H9 (cell line): Measurements from ENCODE around the gene APOA4. TPM values are rescaled to one million over a fixed set of nuclear protein-coding genes. Genes with fewer than 3 reads are reported as not detected.

Experiments used
- DNase-seq: peaks from one replicate; pipeline ENCODE4 v3.0.0-alpha.2; 2017
- H2AFZ ChIP-seq: one replicate; pipeline ENCODE4 v1.6.1; 2013; ENCODE audit warnings: mild to moderate bottlenecking, low read length, control low read depth, moderate library complexity
- H2AK5ac ChIP-seq: 2 replicates; pipeline ENCODE4 v1.6.1; 2013; ENCODE audit warnings: low read length, control low read depth, mixed read lengths; ENCODE audit not compliant: insufficient read length
- H2BK120ac ChIP-seq: one replicate; pipeline ENCODE4 v1.6.1; 2013; ENCODE audit warnings: low read depth, mild to moderate bottlenecking, low read length, control low read depth, inconsistent platforms; ENCODE audit not compliant: poor library complexity, severe bottlenecking
- H2BK12ac ChIP-seq: 2 replicates; pipeline ENCODE4 v1.6.1; 2013; ENCODE audit warnings: low read length, control low read depth, mixed read lengths, low read depth; ENCODE audit not compliant: insufficient read length
- H2BK15ac ChIP-seq: 2 replicates; pipeline ENCODE4 v1.6.1; 2013; ENCODE audit warnings: low read depth, low read length, control low read depth
- H2BK20ac ChIP-seq: one replicate; pipeline ENCODE4 v1.6.1; 2013; ENCODE audit warnings: low read depth, mild to moderate bottlenecking, low read length, control low read depth, inconsistent platforms; ENCODE audit not compliant: poor library complexity, severe bottlenecking
- H2BK5ac ChIP-seq: 2 replicates; pipeline ENCODE4 v1.6.1; 2013; ENCODE audit warnings: low read length, control low read depth, mixed read lengths; ENCODE audit not compliant: insufficient read length
- H3K14ac ChIP-seq: 2 replicates; pipeline ENCODE4 v1.6.1; 2013; ENCODE audit warnings: low read length, control low read depth; ENCODE audit not compliant: insufficient read depth
- H3K18ac ChIP-seq: 2 replicates; pipeline ENCODE4 v1.6.1; 2013; ENCODE audit warnings: low read depth, mild to moderate bottlenecking, mixed read lengths, low read length, control low read depth; ENCODE audit not compliant: insufficient read length
- H3K23ac ChIP-seq: 2 replicates; pipeline ENCODE4 v1.6.1; 2013; ENCODE audit warnings: low read length, control low read depth, mixed read lengths, low read depth; ENCODE audit not compliant: insufficient read length
- H3K23me2 ChIP-seq: 2 replicates; pipeline ENCODE4 v1.6.1; 2013; ENCODE audit warnings: low read depth, mild to moderate bottlenecking, mixed read lengths, low read length, control low read depth; ENCODE audit not compliant: insufficient read length, poor library complexity, severe bottlenecking
- H3K27ac ChIP-seq: 2 replicates; pipeline ENCODE4 v1.5.1; 2013; ENCODE audit warnings: low read length, control low read depth, mixed read lengths, low read depth; ENCODE audit not compliant: insufficient read length
- H3K27me3 ChIP-seq: 2 replicates; pipeline ENCODE4 v1.6.1; 2013; ENCODE audit warnings: low read length, control low read depth, inconsistent platforms; ENCODE audit not compliant: insufficient read depth
- H3K4ac ChIP-seq: 2 replicates; pipeline ENCODE4 v1.6.1; 2013; ENCODE audit warnings: low read depth, mild to moderate bottlenecking, control low read depth, inconsistent platforms, low read length, moderate library complexity
- H3K4me1 ChIP-seq: 2 replicates; pipeline ENCODE4 v1.6.1; 2013; ENCODE audit warnings: low read length, control low read depth, inconsistent platforms; ENCODE audit not compliant: insufficient read depth
- H3K4me2 ChIP-seq: 2 replicates; pipeline ENCODE4 v1.6.1; 2013; ENCODE audit warnings: low read length, control low read depth, mixed read lengths; ENCODE audit not compliant: insufficient read length, insufficient read depth
- H3K56ac ChIP-seq: 2 replicates; pipeline ENCODE4 v1.6.1; 2013; ENCODE audit warnings: low read depth, mild to moderate bottlenecking, mixed read lengths, low read length, control low read depth; ENCODE audit not compliant: insufficient read length
- H3K79me1 ChIP-seq: 2 replicates; pipeline ENCODE4 v1.6.1; 2013; ENCODE audit warnings: low read depth, mild to moderate bottlenecking, moderate library complexity, low read length, control low read depth, inconsistent platforms; ENCODE audit not compliant: insufficient read depth, poor library complexity, severe bottlenecking
- H3K79me2 ChIP-seq: 2 replicates; pipeline ENCODE4 v1.6.1; 2013; ENCODE audit warnings: low read length, control low read depth, inconsistent platforms; ENCODE audit not compliant: insufficient read depth
- H3K9ac ChIP-seq: 2 replicates; pipeline ENCODE4 v1.6.1; 2013; ENCODE audit warnings: low read length, control low read depth, mixed read lengths; ENCODE audit not compliant: insufficient read length; ENCODE audit errors: extremely low read depth
- H3K9me3 ChIP-seq: one replicate; pipeline ENCODE4 v1.6.1; 2013; ENCODE audit warnings: low read depth, low read length, inconsistent platforms; ENCODE audit not compliant: control insufficient read depth
- H3T11ph ChIP-seq: one replicate; pipeline ENCODE4 v1.6.1; 2013; ENCODE audit warnings: mild to moderate bottlenecking, low read length, control low read depth, inconsistent platforms
- H4K20me1 ChIP-seq: one replicate; pipeline ENCODE4 v1.6.1; 2013; ENCODE audit not compliant: control insufficient read depth, insufficient read length, insufficient read depth
- H4K5ac ChIP-seq: 2 replicates; pipeline ENCODE4 v1.6.1; 2013; ENCODE audit warnings: low read depth, mild to moderate bottlenecking, mixed read lengths, low read length, control low read depth; ENCODE audit not compliant: insufficient read length
- H4K8ac ChIP-seq: replicated peaks from 2 replicates; pipeline ENCODE4 v1.6.1; 2013; ENCODE audit warnings: low read length, control low read depth, mixed read lengths, low read depth; ENCODE audit not compliant: insufficient read length
- H4K91ac ChIP-seq: 2 replicates; pipeline ENCODE4 v1.6.1; 2013; ENCODE audit warnings: low read depth, mild to moderate bottlenecking, moderate library complexity, mixed read lengths, low read length, control low read depth; ENCODE audit not compliant: insufficient read length
- H3K27ac Mint-ChIP-seq, 3 experiments: 2 replicates in 2 of 3; 3 replicates in 1 of 3; pipeline ENCODE4 v1.8.0; 2020 to 2021; ENCODE audit warnings: mixed read lengths in 3 of 3, mild to moderate bottlenecking in 1 of 3, moderate library complexity in 1 of 3
- H3K27me3 Mint-ChIP-seq: 2 replicates; pipeline ENCODE4 v1.8.0; 2021; ENCODE audit warnings: low read depth, mild to moderate bottlenecking, moderate library complexity, mixed read lengths
- H3K36me3 Mint-ChIP-seq, 3 experiments: 2 replicates in 2 of 3; 3 replicates in 1 of 3; pipeline ENCODE4 v1.8.0; 2020 to 2021; ENCODE audit warnings: low read depth in 3 of 3, mixed read lengths in 3 of 3; ENCODE audit not compliant: insufficient read depth in 1 of 3
- H3K4me1 Mint-ChIP-seq, 2 experiments: 2 replicates each; pipeline ENCODE4 v1.8.0; 2020; ENCODE audit warnings: mixed read lengths in 2 of 2
- H3K4me3 Mint-ChIP-seq, 2 experiments: 2 replicates in 1 of 2; 3 replicates in 1 of 2; pipeline ENCODE4 v1.8.0; 2020 to 2021; ENCODE audit warnings: mild to moderate bottlenecking in 2 of 2, mixed read lengths in 2 of 2, moderate library complexity in 1 of 2
- H3K9me3 Mint-ChIP-seq, 2 experiments: 2 replicates in 1 of 2; 3 replicates in 1 of 2; pipeline ENCODE4 v1.8.0; 2020; ENCODE audit warnings: mild to moderate bottlenecking in 2 of 2, mixed read lengths in 2 of 2, moderate library complexity in 1 of 2
- WGBS: extraction: QIAGEN DNeasy Blood & Tissue Kit; methylation state at CpG from one replicate; pipeline ENCODE4 v1.1.7; 2013; ENCODE audit warnings: missing lambda C conversion rate, low lambda C conversion rate, mixed read lengths; ENCODE audit not compliant: insufficient read length; ENCODE audit errors: extremely low coverage; 5-methylcytosine and 5-hydroxymethylcytosine counted together
- total RNA-seq: library from RNA; stranded (reverse); gene quantifications from 2 replicates; pipeline ENCODE4 v1.2.1, GENCODE V29; 2021
- TF ChIP-seq, protein P1 (sequence below): fragments of 200-600 bp; sonication (generic); conservative IDR thresholded peaks from 3 replicates; pipeline ENCODE4 v1.8.0; 2021; ENCODE audit warnings: antibody characterized with exemption, mild to moderate bottlenecking

Gene APOA4
- total RNA-seq, 1 experiment from 2014 or later: not detected

DNA sequence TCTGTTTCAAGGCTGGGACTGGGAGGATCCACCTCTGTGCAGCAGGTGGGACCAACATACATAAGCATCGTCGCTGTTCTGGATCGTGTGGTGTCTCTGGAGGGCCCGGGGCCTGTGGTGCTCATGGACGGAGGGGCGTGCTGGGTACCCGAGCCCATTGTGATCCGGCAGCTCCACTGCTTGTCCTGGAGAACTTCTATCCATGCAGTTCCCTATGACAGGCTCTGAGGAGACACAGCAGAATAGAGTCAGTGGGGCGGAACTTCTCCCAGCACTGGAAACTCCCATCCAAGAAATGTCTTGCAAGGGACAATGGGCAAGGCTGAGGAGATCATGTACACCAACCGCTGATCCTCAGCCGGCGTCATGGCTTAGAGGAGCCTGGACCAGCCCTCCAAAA lies 26.0 kb upstream of the APOA4 start:
- Mint-ChIP-seq H3K36me3 (peaks cover 10 to 42% (median 42%) of the 10 kb centered on the region in 3 experiments; a peak in 6 of 7 replicates), H3K4me3 (no peak overlapping the region), H3K27ac (no peak overlapping the region), H3K9me3 (no peaks in the 10 kb centered on the region), H3K27me3 (no peaks in the 10 kb centered on the region), H3K4me1 (no peaks in the 10 kb centered on the region)
- H2BK120ac ChIP-seq: no peak overlapping the region
- no peak overlapping the region for H2BK15ac ChIP-seq
- H4K91ac ChIP-seq: no peak overlapping the region
- H3K18ac ChIP-seq: no peak overlapping the region
- no peaks in the 10 kb centered on the region for H3K79me1 ChIP-seq
- H3K4ac ChIP-seq: no peak overlapping the region
- H3K9me3 ChIP-seq: no peaks in the 10 kb centered on the region
- H4K20me1 ChIP-seq: no peaks in the 10 kb centered on the region
- H3K27ac ChIP-seq: no peak overlapping the region
- no peak overlapping the region for H4K5ac ChIP-seq
- no peaks in the 10 kb centered on the region for H3K4me1 ChIP-seq
- no peaks in the 10 kb centered on the region for H3K27me3 ChIP-seq
- H3K23me2 ChIP-seq: no peaks in the 10 kb centered on the region
- no peak overlapping the region for H3K9ac ChIP-seq
- no peak for DNase-seq
- no peak overlapping the region for H2AFZ ChIP-seq
- no peak overlapping the region for H2BK12ac ChIP-seq
- no peak overlapping the region for H2BK20ac ChIP-seq
- H4K8ac ChIP-seq: no peak overlapping the region
- H3K79me2 ChIP-seq: no peaks in the 10 kb centered on the region
- H2AK5ac ChIP-seq: no peak overlapping the region
- H3T11ph ChIP-seq: no peak overlapping the region
- no peak overlapping the region for H3K14ac ChIP-seq
- no peak overlapping the region for H3K23ac ChIP-seq
- H3K4me2 ChIP-seq: no peak overlapping the region
- TF ChIP-seq, protein P1, sequence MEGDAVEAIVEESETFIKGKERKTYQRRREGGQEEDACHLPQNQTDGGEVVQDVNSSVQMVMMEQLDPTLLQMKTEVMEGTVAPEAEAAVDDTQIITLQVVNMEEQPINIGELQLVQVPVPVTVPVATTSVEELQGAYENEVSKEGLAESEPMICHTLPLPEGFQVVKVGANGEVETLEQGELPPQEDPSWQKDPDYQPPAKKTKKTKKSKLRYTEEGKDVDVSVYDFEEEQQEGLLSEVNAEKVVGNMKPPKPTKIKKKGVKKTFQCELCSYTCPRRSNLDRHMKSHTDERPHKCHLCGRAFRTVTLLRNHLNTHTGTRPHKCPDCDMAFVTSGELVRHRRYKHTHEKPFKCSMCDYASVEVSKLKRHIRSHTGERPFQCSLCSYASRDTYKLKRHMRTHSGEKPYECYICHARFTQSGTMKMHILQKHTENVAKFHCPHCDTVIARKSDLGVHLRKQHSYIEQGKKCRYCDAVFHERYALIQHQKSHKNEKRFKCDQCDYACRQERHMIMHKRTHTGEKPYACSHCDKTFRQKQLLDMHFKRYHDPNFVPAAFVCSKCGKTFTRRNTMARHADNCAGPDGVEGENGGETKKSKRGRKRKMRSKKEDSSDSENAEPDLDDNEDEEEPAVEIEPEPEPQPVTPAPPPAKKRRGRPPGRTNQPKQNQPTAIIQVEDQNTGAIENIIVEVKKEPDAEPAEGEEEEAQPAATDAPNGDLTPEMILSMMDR: no peak
- no peak overlapping the region for H2BK5ac ChIP-seq
- no peak overlapping the region for H3K56ac ChIP-seq
- WGBS: no CpG with 5 or more reads among the region's 12 CpGs
